H1 (cell line): ENCODE results near the gene RPS21. TPM values are rescaled to one million over a fixed set of nuclear protein-coding genes. Genes with fewer than 3 reads are reported as not detected.

ENCODE experiments used
- CTCF ChIA-PET: fragments of 300-600 bp; sonication (Branson Sonifier 250); formaldehyde crosslinking; loops from one replicate; lab custom pipeline; 2021; ENCODE audit not compliant: partially characterized antibody; lab: Charles Lee
- POLR2A ChIA-PET: fragments of 300-600 bp; sonication (Branson Sonifier 250); formaldehyde crosslinking; loops from one replicate; lab custom pipeline; 2021; ENCODE audit warnings: inconsistent platforms; ENCODE audit not compliant: partially characterized antibody; lab: Charles Lee
- DNase-seq, 2 experiments: peaks; one replicate each; pipeline versions ENCODE4 v3.0.0 to v3.0.0-alpha.2; 2010 to 2022; ENCODE audit warnings: low spot score in 2 of 2, low read depth in 1 of 2, mixed read lengths in 1 of 2
- FAIRE-seq: peaks from 2 replicates; lab custom pipeline; 2011; peaks lifted over from hg19 to GRCh38; lab: Jason Lieb, UNC
- H2AFZ ChIP-seq: 2 replicates; pipeline ENCODE4 v1.8.1; 2012; ENCODE audit warnings: low read length, inconsistent platforms
- H2AK5ac ChIP-seq: 2 replicates; pipeline ENCODE4 v1.6.1; 2013; ENCODE audit warnings: low read depth, low read length
- H2BK120ac ChIP-seq: replicated peaks from 2 replicates; pipeline ENCODE3; 2013; ENCODE audit warnings: low read depth, low read length, inconsistent platforms
- H2BK12ac ChIP-seq: 2 replicates; pipeline ENCODE4 v1.6.1; 2013; ENCODE audit warnings: low read depth, low read length
- H2BK15ac ChIP-seq: 2 replicates; pipeline ENCODE4 v1.6.1; 2013; ENCODE audit warnings: low read length
- H2BK20ac ChIP-seq: 2 replicates; pipeline ENCODE4 v1.6.1; 2013; ENCODE audit warnings: low read length
- H2BK5ac ChIP-seq: 2 replicates; pipeline ENCODE4 v1.6.1; 2013; ENCODE audit warnings: low read depth, low read length
- H3K14ac ChIP-seq: 2 replicates; pipeline ENCODE4 v1.6.1; 2013; ENCODE audit warnings: inconsistent platforms; ENCODE audit not compliant: insufficient read length
- H3K18ac ChIP-seq: 2 replicates; pipeline ENCODE4 v1.6.1; 2013; ENCODE audit warnings: low read length; ENCODE audit errors: extremely low read depth
- H3K23ac ChIP-seq: 2 replicates; pipeline ENCODE4 v1.6.1; 2013; ENCODE audit warnings: inconsistent platforms; ENCODE audit not compliant: insufficient read length
- H3K23me2 ChIP-seq: 2 replicates; pipeline ENCODE4 v1.6.1; 2013; ENCODE audit warnings: low read depth, low read length
- H3K27ac ChIP-seq: 2 replicates; pipeline ENCODE4 v1.6.1; 2011; ENCODE audit warnings: low read depth, low read length, inconsistent platforms
- H3K27me3 ChIP-seq, 4 experiments: replicated peaks in 1 of 4; 1 replicate in 1 of 4; 2 replicates in 3 of 4; pipeline versions ENCODE4 v1.6.1 to v1.8.1; 2011 to 2013; ENCODE audit warnings: low read length in 3 of 4, mild to moderate bottlenecking in 3 of 4, inconsistent platforms in 2 of 4, mixed read lengths in 2 of 4, moderate library complexity in 1 of 4; ENCODE audit not compliant: control insufficient read depth in 3 of 4, insufficient read depth in 3 of 4; ENCODE audit errors: extremely low read depth in 1 of 4
- H3K36me3 ChIP-seq, 4 experiments: 2 replicates each; pipeline versions ENCODE4 v1.6.1 to v1.8.1; 2011 to 2013; ENCODE audit warnings: mild to moderate bottlenecking in 4 of 4, low read length in 3 of 4, moderate library complexity in 2 of 4, control low read depth in 1 of 4, inconsistent platforms in 1 of 4; ENCODE audit not compliant: insufficient read depth in 4 of 4, control insufficient read depth in 2 of 4
- H3K4ac ChIP-seq: replicated peaks from 2 replicates; pipeline ENCODE3; 2013; ENCODE audit warnings: low read length, low read depth, mixed read lengths, inconsistent platforms; ENCODE audit not compliant: insufficient read length
- H3K4me1 ChIP-seq, 4 experiments: replicated peaks in 1 of 4; 1 replicate in 1 of 4; 2 replicates in 3 of 4; pipeline versions ENCODE4 v1.6.1 to v1.8.1; 2011 to 2013; ENCODE audit warnings: low read length in 3 of 4, inconsistent platforms in 2 of 4, mixed read lengths in 1 of 4; ENCODE audit not compliant: insufficient read depth in 4 of 4, control insufficient read depth in 3 of 4
- H3K4me2 ChIP-seq, 2 experiments: 2 replicates each; pipeline versions ENCODE4 v1.6.1 to v1.8.1; 2011 to 2013; ENCODE audit warnings: low read depth in 2 of 2, low read length in 2 of 2, control low read depth in 1 of 2, inconsistent platforms in 1 of 2, mild to moderate bottlenecking in 1 of 2; ENCODE audit not compliant: insufficient read depth in 1 of 2
- H3K4me3 ChIP-seq, 4 experiments: fragments of 200-600, 300-600 bp in 1 of 4; sonication (generic), shearing (Covaris generic), sonication (Bioruptor Twin) in 1 of 4; 2 replicates each; pipeline versions ENCODE4 v1.5.1 to v1.8.1; 2011 to 2016; ENCODE audit warnings: low read length in 4 of 4, low read depth in 3 of 4, control low read depth in 2 of 4, inconsistent platforms in 2 of 4, mild to moderate bottlenecking in 2 of 4, mixed read lengths in 1 of 4, moderate library complexity in 1 of 4; ENCODE audit not compliant: insufficient read depth in 2 of 4; ENCODE audit errors: extremely low read depth in 1 of 4
- H3K56ac ChIP-seq: replicated peaks from 2 replicates; pipeline ENCODE3; 2013; ENCODE audit warnings: low read depth, mild to moderate bottlenecking, mixed read lengths, low read length, inconsistent platforms; ENCODE audit not compliant: insufficient read length
- H3K79me1 ChIP-seq: 2 replicates; pipeline ENCODE4 v1.6.1; 2013; ENCODE audit warnings: low read depth, low read length, control low read depth
- H3K79me2 ChIP-seq, 2 experiments: 2 replicates each; pipeline versions ENCODE4 v1.6.1 to v1.8.1; 2012 to 2013; ENCODE audit warnings: low read length in 2 of 2, mild to moderate bottlenecking in 2 of 2, inconsistent platforms in 1 of 2; ENCODE audit not compliant: insufficient read depth in 2 of 2, control insufficient read depth in 1 of 2
- H3K9ac ChIP-seq, 4 experiments: replicated peaks in 1 of 4; 1 replicate in 1 of 4; 2 replicates in 3 of 4; pipeline versions ENCODE4 v1.6.1 to v1.8.1; 2011 to 2013; ENCODE audit warnings: low read depth in 3 of 4, low read length in 3 of 4, control low read depth in 2 of 4, mild to moderate bottlenecking in 2 of 4, moderate library complexity in 2 of 4, inconsistent platforms in 1 of 4; ENCODE audit errors: extremely low read depth in 1 of 4
- H3K9me3 ChIP-seq, 2 experiments: 2 replicates each; pipeline versions ENCODE4 v1.6.1 to v1.8.1; 2012 to 2013; ENCODE audit warnings: mild to moderate bottlenecking in 2 of 2, moderate library complexity in 2 of 2, control low read depth in 1 of 2, inconsistent platforms in 1 of 2, low read depth in 1 of 2, low read length in 1 of 2, mixed read lengths in 1 of 2; ENCODE audit not compliant: insufficient read depth in 2 of 2
- H4K20me1 ChIP-seq, 2 experiments: replicated peaks in 1 of 2; 2 replicates each; pipeline versions ENCODE3 to v1.8.1; 2011 to 2013; ENCODE audit warnings: inconsistent platforms in 2 of 2, low read length in 2 of 2, mild to moderate bottlenecking in 1 of 2; ENCODE audit not compliant: insufficient read depth in 2 of 2, control insufficient read depth in 1 of 2
- H4K5ac ChIP-seq: 2 replicates; pipeline ENCODE4 v1.6.1; 2013; ENCODE audit warnings: low read length, low read depth, mixed read lengths, inconsistent platforms; ENCODE audit not compliant: insufficient read length
- H4K8ac ChIP-seq: 2 replicates; pipeline ENCODE4 v1.8.0; 2013; ENCODE audit warnings: mild to moderate bottlenecking, moderate library complexity, low read length, inconsistent platforms; ENCODE audit not compliant: insufficient read depth; ENCODE audit errors: extremely low read depth
- H4K91ac ChIP-seq: replicated peaks from 2 replicates; pipeline ENCODE3; 2013; ENCODE audit warnings: low read length, mixed read lengths, inconsistent platforms; ENCODE audit not compliant: insufficient read length
- CBX8 ChIP-seq: fragments of 300-800, 300-1000 bp; sonication (generic); IDR thresholded peaks from 2 replicates; pipeline ENCODE4 v1.7.1; 2016; ENCODE audit warnings: low read depth, low read length, borderline replicate concordance
- CEBPB ChIP-seq: IDR thresholded peaks from 2 replicates; pipeline ENCODE4 v1.6.1; 2012; ENCODE audit warnings: low read depth, low read length
- CREB1 ChIP-seq: IDR thresholded peaks from 2 replicates; pipeline ENCODE4 v1.6.1; 2012; ENCODE audit warnings: inconsistent platforms
- CTCF ChIP-seq, 3 experiments: IDR thresholded peaks; 1 replicate in 2 of 3; 2 replicates in 1 of 3; pipeline versions ENCODE4 v1.5.1 to v1.6.1; 2011; ENCODE audit warnings: low read length in 3 of 3, mild to moderate bottlenecking in 3 of 3, inconsistent platforms in 2 of 3, low read depth in 1 of 3, moderate library complexity in 1 of 3; ENCODE audit not compliant: insufficient read depth in 1 of 3; ENCODE audit errors: control extremely low read depth in 1 of 3
- EZH2 ChIP-seq: fragments of 200-600 bp; sonication (generic); IDR thresholded peaks from 2 replicates; pipeline ENCODE4 v1.7.1; 2012; ENCODE audit warnings: low read depth, mild to moderate bottlenecking, moderate library complexity, low read length, inconsistent platforms; ENCODE audit not compliant: severe bottlenecking
- WGBS, 2 experiments: shearing (Covaris generic) in 1 of 2; methylation state at CpG; one replicate each; pipeline versions ENCODE4 v1.1.6 to v1.1.7; 2013 to 2015; ENCODE audit warnings: low lambda C conversion rate in 2 of 2, mixed read lengths in 2 of 2, inconsistent platforms in 1 of 2, low coverage in 1 of 2, missing lambda C conversion rate in 1 of 2; ENCODE audit not compliant: insufficient replicate concordance in 2 of 2, insufficient coverage in 1 of 2, insufficient read length in 1 of 2; ENCODE audit errors: extremely low coverage in 1 of 2, missing lambda C conversion rate in 1 of 2; 5-methylcytosine and 5-hydroxymethylcytosine counted together
- polyA plus RNA-seq, 7 experiments: library from polyadenylated mRNA; depleted of rRNA in 3 of 7; stranded (reverse) in 5 of 7; unstranded in 2 of 7; fragments of >200 nt in 5 of 7; fragments of 200-250 nt in 2 of 7; gene quantifications; 1 replicate in 5 of 7; 2 replicates in 1 of 7; 4 replicates in 1 of 7; pipeline versions ENCODE4 v1.2.1 to v1.2.3, GENCODE V29; 2011 to 2013; ENCODE audit warnings: missing spikeins in 2 of 7, mixed read lengths in 2 of 7
- total RNA-seq: library from RNA; stranded (reverse); fragmentation: NEBNext Ultra II Directional; extraction: Animal tissue kit (Norgen Biotek cat#: 25700); gene quantifications from 2 replicates; pipeline ENCODE4 v1.2.1, GENCODE V29; 2021
- TF ChIP-seq, protein P1 (sequence below): IDR thresholded peaks from 2 replicates; pipeline ENCODE4 v1.6.1; 2012; ENCODE audit warnings: inconsistent platforms

The RPS21 gene
- total and polyA plus RNA-seq, 2 of the 8 experiments (the other 6 are each of a cell fraction or from before 2014, with no cell fraction given), result 1,787 to 7,219 TPM

- Histone ChIP-seq H3K23me2 (no peaks in the 10 kb centered on the region; the same call in 1 of the 2 replicates), H2AFZ (no peak overlapping the region), H4K20me1 (peaks cover 0 to 8% of the 10 kb centered on the region in 2 experiments), H2BK15ac (no peak overlapping the region), H3K36me3 (no peaks in the 10 kb centered on the region; a peak in 1 of 8 replicates), H4K5ac (no peak overlapping the region), H3K79me1 (no peaks in the 10 kb centered on the region), H3K18ac (no peak overlapping the region), H3K4me1 (peaks cover 0 to 27% (median 13%) of the 10 kb centered on the region in 4 experiments; a peak in 6 of 7 replicates), H4K8ac (peak overlapping the region; percentile 5; the same call in 1 of the 2 replicates), H3K9ac (no peak overlapping the region), H3K27ac (no peak overlapping the region), H2BK20ac (no peak overlapping the region), H2BK12ac (no peak overlapping the region), H2AK5ac (no peak overlapping the region), H3K4ac (no peak overlapping the region), H3K56ac (no peak overlapping the region), H3K4me3 (no peak overlapping the region), H2BK120ac (no peak overlapping the region), H4K91ac (no peak overlapping the region), H3K79me2 (no peaks in the 10 kb centered on the region), H2BK5ac (no peak overlapping the region), H3K23ac (no peak overlapping the region), H3K9me3 (no peaks in the 10 kb centered on the region), H3K27me3 (no peaks in the 10 kb centered on the region), H3K14ac (no peak overlapping the region), H3K4me2 (no peak overlapping the region)
- FAIRE-seq (no peak), DNase-seq (no peak)
- ChIA-PET CTCF (interaction anchor here (0.8 to 10.8 kb wide), 5 partner anchors 10 to 370 kb away, joined by 3 to 104 read pairs (median 3); no protein-coding TSS in a partner anchor), POLR2A (interaction anchor here (1.0 to 3.4 kb wide), 3 partner anchors 8 to 30 kb away, joined by 3 to 15 read pairs (median 3); no protein-coding TSS in a partner anchor)
- WGBS, 2 experiments, result 79% methylated on average over 16 of the region's 20 CpGs; no CpG with 5 or more reads in 1 of the 2 experiments
- TF ChIP-seq CREB1, result no peak
- no peak for TF ChIP-seq CBX8
- TF ChIP-seq CTCF (IDR thresholded peaks at IDR 0.05; ENCODE audit: control extremely low read depth in 1 of 3, insufficient read depth in 1 of 3, low read depth in 1 of 3, low read length in 3 of 3), result no peak
- TF ChIP-seq CEBPB, result no peak
- TF ChIP-seq, protein P1, sequence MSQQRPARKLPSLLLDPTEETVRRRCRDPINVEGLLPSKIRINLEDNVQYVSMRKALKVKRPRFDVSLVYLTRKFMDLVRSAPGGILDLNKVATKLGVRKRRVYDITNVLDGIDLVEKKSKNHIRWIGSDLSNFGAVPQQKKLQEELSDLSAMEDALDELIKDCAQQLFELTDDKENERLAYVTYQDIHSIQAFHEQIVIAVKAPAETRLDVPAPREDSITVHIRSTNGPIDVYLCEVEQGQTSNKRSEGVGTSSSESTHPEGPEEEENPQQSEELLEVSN, result no peak
- TF ChIP-seq EZH2, result no peak
Measured at GRCh38 chr20:62422636-62423325, 35.9 kb downstream of the RPS21 start.
